Astrocyte (in vitro differentiated cells and primary cell): ENCODE data around the gene MX2.

Source experiments
- CTCF ChIP-seq: IDR thresholded peaks from 2 replicates; pipeline ENCODE4 v1.5.1; 2011; ENCODE audit warnings: low read depth, mild to moderate bottlenecking, inconsistent platforms, low read length, moderate library complexity; ENCODE audit not compliant: insufficient read depth
- EZH2 ChIP-seq: IDR thresholded peaks from 2 replicates; pipeline ENCODE4 v1.6.1; 2012; ENCODE audit warnings: mild to moderate bottlenecking, low read length, inconsistent platforms; ENCODE audit not compliant: insufficient read depth

- no peak for TF ChIP-seq CTCF
- no peak for TF ChIP-seq EZH2
These were observed 49.1 kb downstream of the MX2 start for GRCh38 chr21:41410767-41411448.
